22Rv1 (cell line): ENCODE results near the gene KCND2.

Experiments
- ZFX ChIP-seq: fragments of 450-650 bp; IDR thresholded peaks from 2 replicates; pipeline ENCODE4 v1.6.1; 2017; ENCODE audit warnings: antibody characterized with exemption, borderline replicate concordance
- TF ChIP-seq, protein P1 (sequence below): fragments of 450-650 bp; IDR thresholded peaks from 2 replicates; pipeline ENCODE4 v1.5.1; 2017; ENCODE audit warnings: mild to moderate bottlenecking

DNA sequence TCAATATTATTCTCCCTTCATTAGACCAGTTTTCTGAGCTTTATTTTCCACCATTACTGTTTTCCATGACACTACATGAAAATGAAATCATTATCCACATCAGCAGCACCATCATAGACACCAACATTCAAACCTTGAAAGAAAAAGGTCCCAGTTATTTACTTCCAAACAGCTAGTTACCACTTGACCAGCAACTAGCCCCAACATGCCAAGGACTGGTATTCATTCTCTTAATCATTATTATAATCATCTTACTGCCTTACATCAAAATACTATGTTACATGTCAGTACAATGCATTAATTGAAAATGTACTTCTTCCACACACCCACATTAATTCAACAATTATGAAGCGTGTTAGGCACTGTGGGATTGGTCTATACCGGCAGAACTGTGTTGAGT is 385.5 kb downstream of the KCND2 start:
- TF ChIP-seq, protein P1, sequence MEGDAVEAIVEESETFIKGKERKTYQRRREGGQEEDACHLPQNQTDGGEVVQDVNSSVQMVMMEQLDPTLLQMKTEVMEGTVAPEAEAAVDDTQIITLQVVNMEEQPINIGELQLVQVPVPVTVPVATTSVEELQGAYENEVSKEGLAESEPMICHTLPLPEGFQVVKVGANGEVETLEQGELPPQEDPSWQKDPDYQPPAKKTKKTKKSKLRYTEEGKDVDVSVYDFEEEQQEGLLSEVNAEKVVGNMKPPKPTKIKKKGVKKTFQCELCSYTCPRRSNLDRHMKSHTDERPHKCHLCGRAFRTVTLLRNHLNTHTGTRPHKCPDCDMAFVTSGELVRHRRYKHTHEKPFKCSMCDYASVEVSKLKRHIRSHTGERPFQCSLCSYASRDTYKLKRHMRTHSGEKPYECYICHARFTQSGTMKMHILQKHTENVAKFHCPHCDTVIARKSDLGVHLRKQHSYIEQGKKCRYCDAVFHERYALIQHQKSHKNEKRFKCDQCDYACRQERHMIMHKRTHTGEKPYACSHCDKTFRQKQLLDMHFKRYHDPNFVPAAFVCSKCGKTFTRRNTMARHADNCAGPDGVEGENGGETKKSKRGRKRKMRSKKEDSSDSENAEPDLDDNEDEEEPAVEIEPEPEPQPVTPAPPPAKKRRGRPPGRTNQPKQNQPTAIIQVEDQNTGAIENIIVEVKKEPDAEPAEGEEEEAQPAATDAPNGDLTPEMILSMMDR, result no peak
- no peak for TF ChIP-seq ZFX
